Activated naive CD4-positive, alpha-beta T cell (primary cell): ENCODE results near the gene TEAD3.
"Not testable (repeated sequence)": the region's sequence is repeated elsewhere in the genome, so short reads cannot be mapped to it uniquely, and the experiment has no call there.

Source experiments
- DNase-seq, 4 experiments: peaks; one replicate each; lab custom pipeline; 2025; lab: John Stamatoyannopoulos, UW

Gene TEAD3

GRCh38 chr6:35496841-35497570, at the start of gene TEAD3:
TEAD3 (minus strand) TSS chr6:35497079.
- DNase-seq, result peak in 3 of 4 experiments; percentile 21 to 44 (median 37)

- DNase-seq, result no peak
These were observed 48.0 kb upstream of the TEAD3 start for GRCh38 chr6:35544769-35545361.

- no peak for DNase-seq
These were observed 46.7 kb upstream of the TEAD3 start for GRCh38 chr6:35543459-35544193.

GRCh38 chr6:35541836-35542235, 45.0 kb upstream of the TEAD3 start:
- DNase-seq, result no peak

- no peak for DNase-seq
These were observed 42.3 kb upstream of the TEAD3 start for GRCh38 chr6:35539223-35539622.

GRCh38 chr6:35535847-35536246, 39.0 kb upstream of the TEAD3 start:
- DNase-seq, result not testable (repeated sequence)

GRCh38 chr6:35534407-35535170, 37.7 kb upstream of the TEAD3 start:
- DNase-seq, result no peak

- no peak for DNase-seq
These were observed 37.1 kb upstream of the TEAD3 start for GRCh38 chr6:35533981-35534380.

GRCh38 chr6:35532126-35532525, 35.2 kb upstream of the TEAD3 start:
- DNase-seq, result no peak

GRCh38 chr6:35524380-35525020, 27.6 kb upstream of the TEAD3 start:
- DNase-seq, result no peak

- DNase-seq, result peak; percentile 53 to 79 (median 60)
These were observed 26.1 kb upstream of the TEAD3 start for GRCh38 chr6:35522660-35523658.

GRCh38 chr6:35522151-35522550, 25.3 kb upstream of the TEAD3 start:
- DNase-seq, result no peak

- no peak for DNase-seq
These were observed 24.4 kb upstream of the TEAD3 start for GRCh38 chr6:35521235-35521634.

- no peak for DNase-seq
These were observed 22.6 kb upstream of the TEAD3 start for GRCh38 chr6:35519313-35520015.

GRCh38 chr6:35518566-35519312, 21.9 kb upstream of the TEAD3 start:
- no peak for DNase-seq

GRCh38 chr6:35517978-35518377, 21.1 kb upstream of the TEAD3 start:
- not testable (repeated sequence) for DNase-seq

- DNase-seq, result no peak
These were observed 19.8 kb upstream of the TEAD3 start for GRCh38 chr6:35516712-35517111.

- not testable (repeated sequence) for DNase-seq
These were observed 19.1 kb upstream of the TEAD3 start for GRCh38 chr6:35515939-35516338.

- no peak for DNase-seq
These were observed 17.7 kb upstream of the TEAD3 start for GRCh38 chr6:35514587-35514986.
